HG03060 (cell line): Measurements from ENCODE around the gene COMMD1.
"Not testable (repeated sequence)": the region's sequence is repeated elsewhere in the genome, so short reads cannot be mapped to it uniquely, and the experiment has no call there.

Experiments used
- ATAC-seq: cut with Tn5 transposase; IDR thresholded peaks from one replicate; pipeline ENCODE4 v1.9.1; 2021; ENCODE audit warnings: low read depth, moderate number of reproducible peaks; ENCODE audit not compliant: unreplicated experiment

COMMD1 gene

DNA sequence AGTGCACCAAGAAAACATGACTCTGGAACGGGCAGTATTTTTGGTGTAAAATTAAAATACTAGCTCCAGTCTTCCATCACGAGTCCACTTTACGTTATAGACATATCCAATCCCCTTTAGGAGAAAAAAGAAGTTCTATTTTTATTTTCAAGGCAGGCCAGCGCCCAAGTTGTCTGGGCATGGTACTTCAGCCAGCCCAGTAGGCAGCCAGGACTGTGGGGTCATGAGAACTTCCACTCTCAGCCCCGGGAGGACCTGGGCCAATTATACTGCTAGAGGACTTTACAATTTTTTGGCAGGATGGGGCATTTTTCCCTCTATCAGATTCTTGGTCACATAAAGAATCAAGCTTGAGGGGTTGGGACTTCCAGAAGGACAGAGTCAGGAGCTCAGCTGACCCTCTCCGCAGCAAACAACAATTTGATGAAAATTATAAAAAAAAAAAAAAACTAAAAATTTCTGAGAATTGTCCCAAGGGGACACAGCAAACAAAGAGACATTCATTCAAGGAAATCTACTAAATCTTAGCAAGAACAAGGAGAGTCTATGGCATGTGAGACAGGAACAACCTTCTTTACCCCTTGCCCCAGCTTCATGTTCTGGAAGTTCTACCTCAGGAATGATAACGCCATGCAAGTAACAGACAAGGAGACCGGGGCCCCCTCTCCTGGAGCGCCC lies 253.1 kb downstream of the COMMD1 start:
- ATAC-seq, result no peak

- not testable (repeated sequence) for ATAC-seq
These were observed 255.2 kb downstream of the COMMD1 start for GRCh38 chr2:62160691-62161090.

- no peak for ATAC-seq
These were observed 257.8 kb downstream of the COMMD1 start for GRCh38 chr2:62163106-62163831.

- no peak for ATAC-seq
These were observed 258.4 kb downstream of the COMMD1 start for GRCh38 chr2:62163834-62164233.

- ATAC-seq, result no peak
These were observed 270.3 kb downstream of the COMMD1 start for GRCh38 chr2:62175728-62176127.

DNA sequence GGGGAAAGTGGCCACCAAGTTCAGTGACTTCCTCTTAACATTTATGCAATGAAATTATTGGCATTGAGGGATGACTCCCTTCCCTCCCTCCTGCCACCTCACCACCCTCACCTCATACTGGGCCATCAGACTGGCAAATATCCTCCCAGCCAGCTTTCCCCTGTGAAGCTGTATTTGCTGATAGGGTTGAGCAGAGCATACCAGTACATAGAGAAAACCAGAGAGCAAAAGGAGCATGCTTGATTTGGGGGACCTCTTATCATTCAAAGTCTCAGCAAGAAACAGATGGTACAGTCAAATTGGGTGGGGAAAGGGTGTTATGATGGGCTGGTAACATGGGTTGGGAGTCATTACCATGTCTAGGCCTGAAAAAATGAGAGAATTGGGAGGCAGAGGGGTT lies 271.3 kb downstream of the COMMD1 start:
- ATAC-seq, result no peak

GRCh38 chr2:62177392-62178049 lies 272.0 kb downstream of the COMMD1 start:
- ATAC-seq, result no peak

DNA sequence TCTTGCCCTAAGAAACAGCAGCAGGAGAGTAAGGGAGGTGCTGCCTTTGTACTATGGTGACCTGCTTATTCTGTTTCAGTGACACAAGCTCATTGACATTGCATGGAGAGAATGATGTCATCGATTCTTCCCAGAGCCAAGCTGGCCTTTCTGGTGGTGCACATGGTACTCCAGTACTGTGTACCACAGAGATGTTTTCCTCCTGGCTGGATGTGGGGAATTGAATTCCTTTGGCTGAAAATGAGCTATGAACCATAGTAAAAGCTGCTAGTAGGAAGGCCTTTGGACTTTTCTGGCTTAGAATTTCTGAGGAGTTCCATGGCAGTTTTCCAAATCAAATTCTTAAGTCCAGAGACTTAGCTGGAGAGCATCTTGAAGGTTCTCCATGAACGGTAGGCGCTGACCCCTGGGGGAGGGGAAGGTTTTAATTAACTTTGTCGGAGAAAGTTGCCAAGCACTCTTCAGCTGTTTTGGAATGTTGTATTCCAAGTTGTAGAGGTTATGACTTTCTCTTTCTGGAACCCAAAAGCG lies 273.3 kb downstream of the COMMD1 start:
- ATAC-seq, result no peak

DNA sequence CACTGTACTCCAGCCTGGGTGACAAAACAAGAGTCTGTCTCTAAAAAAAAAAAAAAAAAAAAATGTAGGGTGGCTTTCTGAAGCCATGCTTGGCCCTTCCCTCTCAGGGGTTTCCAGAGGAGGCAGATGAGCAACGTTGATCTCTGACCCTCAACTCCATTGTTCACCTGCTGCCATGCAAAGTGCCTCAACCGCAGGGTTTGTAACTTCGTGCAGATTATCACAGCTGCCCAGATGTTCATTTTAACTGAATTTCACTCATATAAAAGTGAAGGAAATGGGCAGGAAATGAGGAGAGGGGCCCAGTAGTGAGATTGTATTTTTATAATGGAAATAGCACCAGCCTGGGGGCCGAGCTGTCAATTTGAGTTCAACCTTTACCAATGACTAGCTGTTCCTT lies 275.5 kb downstream of the COMMD1 start:
- no peak for ATAC-seq

DNA sequence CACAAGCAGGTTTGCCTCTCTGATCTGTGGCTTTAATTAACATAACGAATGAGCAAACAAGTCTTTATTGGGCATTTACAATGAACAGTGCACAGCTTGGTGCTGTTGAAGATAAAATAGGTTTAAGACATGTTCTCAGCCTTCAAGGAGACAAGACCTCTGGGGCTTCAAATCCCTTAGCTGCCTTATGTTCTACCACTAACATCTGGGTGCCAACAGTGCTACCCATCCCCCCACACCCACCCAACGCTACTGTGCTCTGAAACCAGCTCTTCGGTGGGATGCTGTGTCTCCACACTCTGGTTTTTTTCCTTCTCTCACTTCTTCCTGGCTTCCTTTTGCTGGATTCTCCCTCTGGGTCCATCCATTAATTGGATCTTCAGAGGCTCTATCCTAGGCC lies 276.4 kb downstream of the COMMD1 start:
- ATAC-seq, result no peak

GRCh38 chr2:62184512-62185230 lies 279.2 kb downstream of the COMMD1 start:
- ATAC-seq, result no peak
